ENCODE measurements around the gene SHISAL1.

The SHISAL1 gene

GRCh38 chr22:44276041-44276440, 36.7 kb downstream of the SHISAL1 start:
- no peak for DNase-seq

GRCh38 chr22:44275631-44275995, 37.1 kb downstream of the SHISAL1 start:
- no peak for DNase-seq

- DNase-seq: no peak
Measured at GRCh38 chr22:44274918-44275630, 37.7 kb downstream of the SHISAL1 start.

- no peak for DNase-seq
Measured at GRCh38 chr22:44273175-44273574, 39.6 kb downstream of the SHISAL1 start.

GRCh38 chr22:44272401-44272771, 40.4 kb downstream of the SHISAL1 start:
- peak; percentile 66 for DNase-seq

GRCh38 chr22:44271732-44272400, 40.9 kb downstream of the SHISAL1 start:
- peak; percentile 63 for DNase-seq

GRCh38 chr22:44271010-44271500, 41.7 kb downstream of the SHISAL1 start:
- DNase-seq: no peak

GRCh38 chr22:44270556-44270880, 42.2 kb downstream of the SHISAL1 start:
- no peak for DNase-seq

GRCh38 chr22:44269757-44270555, 42.8 kb downstream of the SHISAL1 start:
- no peak for DNase-seq

GRCh38 chr22:44269117-44269498, 43.6 kb downstream of the SHISAL1 start:
- DNase-seq: no peak

- DNase-seq: peak; percentile 57
Measured at GRCh38 chr22:44268431-44269116, 44.2 kb downstream of the SHISAL1 start.

GRCh38 chr22:44267856-44268255, 44.9 kb downstream of the SHISAL1 start:
- DNase-seq: peak; percentile 63

GRCh38 chr22:44266796-44267760, 45.7 kb downstream of the SHISAL1 start:
- no peak for DNase-seq

GRCh38 chr22:44263547-44263946, 49.2 kb downstream of the SHISAL1 start:
- no peak for DNase-seq

- no peak for DNase-seq
Measured at GRCh38 chr22:44261861-44262595, 50.7 kb downstream of the SHISAL1 start.

- no peak for DNase-seq
Measured at GRCh38 chr22:44261164-44261860, 51.4 kb downstream of the SHISAL1 start.

GRCh38 chr22:44260216-44261035, 52.3 kb downstream of the SHISAL1 start:
- DNase-seq: no peak

GRCh38 chr22:44259366-44260215, 53.2 kb downstream of the SHISAL1 start:
- DNase-seq: no peak

All from retina (tissue), 1 donor.